HepG2 (cell line): ENCODE measurements around the gene TIGAR. TPM values are rescaled to one million over a fixed set of nuclear protein-coding genes. Genes with fewer than 3 reads are reported as not detected.

Source experiments
- ATAC-seq: fragments of 200-7000 bp; cut with Tn5 transposase; 3 replicates; pipeline ENCODE4 v1.9.1; 2020; ENCODE audit warnings: mild to moderate bottlenecking, moderate library complexity
- BruUV-seq: library from RNA; stranded (reverse); fragments of 400-500 nt; replicated peaks from 2 replicates; lab custom pipeline; 2021; lab: Mats Ljungman, UMichigan
- CTCF ChIA-PET: fragments of 300-600 bp; formaldehyde crosslinking; extraction: SDS; loops from one replicate; lab custom pipeline; 2021; ENCODE audit warnings: low total read pairs, inconsistent platforms, low intra/inter-chr PET ratio; lab: Yijun Ruan, JAX
- POLR2A ChIA-PET: fragments of 350-600 bp; sonication (Branson Sonifier 250); formaldehyde crosslinking; loops from one replicate; lab custom pipeline; 2020; ENCODE audit warnings: antibody characterized with exemption, inconsistent platforms; lab: Yijun Ruan, JAX
- DNase-seq: peaks from one replicate; pipeline ENCODE4 v3.0.0-alpha.2; 2015; ENCODE audit warnings: low spot score
- FAIRE-seq: peaks from 3 replicates; lab custom pipeline; 2011; peaks lifted over from hg19 to GRCh38; lab: Jason Lieb, UNC
- H2AFZ ChIP-seq: one replicate; pipeline ENCODE4 v1.6.1; 2011; ENCODE audit warnings: low read length, inconsistent platforms
- H3K27ac ChIP-seq: fragments of 300-600 bp; 3 replicates; pipeline ENCODE4 v1.8.0; 2011; ENCODE audit warnings: mixed run types, mild to moderate bottlenecking, mixed read lengths, low read length, inconsistent platforms; ENCODE audit not compliant: insufficient read depth; ENCODE audit errors: extremely low read length
- H3K27me3 ChIP-seq, 2 experiments: fragments of 200-600 bp in 1 of 2; 2 replicates in 1 of 2; 3 replicates in 1 of 2; pipeline versions ENCODE4 v1.6.0 to v1.8.0; 2011; ENCODE audit warnings: low read length in 2 of 2, mild to moderate bottlenecking in 2 of 2, moderate library complexity in 2 of 2, inconsistent platforms in 1 of 2; ENCODE audit not compliant: insufficient read depth in 2 of 2, control insufficient read depth in 1 of 2
- H3K36me3 ChIP-seq, 2 experiments: fragments of 200-600 bp in 1 of 2; replicated peaks in 1 of 2; 2 replicates in 1 of 2; 3 replicates in 1 of 2; pipeline versions ENCODE4 v1.5.1 to v1.8.0; 2011; ENCODE audit warnings: low read length in 2 of 2, inconsistent platforms in 1 of 2; ENCODE audit not compliant: insufficient read depth in 2 of 2, control insufficient read depth in 1 of 2
- H3K4me1 ChIP-seq: 2 replicates; pipeline ENCODE4 v1.5.1; 2012; ENCODE audit warnings: low read length, inconsistent platforms; ENCODE audit not compliant: insufficient read depth
- H3K4me2 ChIP-seq: 2 replicates; pipeline ENCODE4 v1.6.0; 2011; ENCODE audit warnings: low read depth, low read length, inconsistent platforms
- H3K4me3 ChIP-seq, 3 experiments: fragments of 200-600 bp in 1 of 3; sonication (generic), shearing (Covaris generic) in 1 of 3; replicated peaks in 1 of 3; 2 replicates each; pipeline ENCODE4 v1.5.1; 2011 to 2016; ENCODE audit warnings: low read length in 3 of 3, inconsistent platforms in 2 of 3, low read depth in 2 of 3, mild to moderate bottlenecking in 2 of 3, control low read depth in 1 of 3, mixed read lengths in 1 of 3; ENCODE audit not compliant: insufficient read depth in 1 of 3
- H3K79me2 ChIP-seq: one replicate; pipeline ENCODE4 v1.6.1; 2011; ENCODE audit warnings: low read length, inconsistent platforms; ENCODE audit not compliant: insufficient read depth
- H3K9ac ChIP-seq: 2 replicates; pipeline ENCODE4 v1.6.0; 2011; ENCODE audit warnings: mild to moderate bottlenecking, low read depth, low read length, inconsistent platforms; ENCODE audit not compliant: insufficient read depth
- H3K9me3 ChIP-seq: 2 replicates; pipeline ENCODE4 v1.5.1; 2012; ENCODE audit warnings: mild to moderate bottlenecking, low read length
- H4K20me1 ChIP-seq: 2 replicates; pipeline ENCODE4 v1.6.0; 2011; ENCODE audit warnings: inconsistent platforms, mild to moderate bottlenecking, low read length, moderate library complexity; ENCODE audit not compliant: insufficient read depth
- NFRKB ChIP-seq: fragments of 450-650 bp; IDR thresholded peaks from 2 replicates; pipeline ENCODE4 v1.6.1; 2017
- PRMT3 ChIP-seq: sonication (generic); formaldehyde crosslinking; IDR thresholded peaks from 2 replicates; pipeline ENCODE4 v1.8.1; 2022; ENCODE audit warnings: low read depth, mild to moderate bottlenecking, moderate library complexity, missing genetic modification reagents, borderline replicate concordance
- REST ChIP-seq, 2 experiments: IDR thresholded peaks; 2 replicates each; pipeline ENCODE4 v1.6.1; 2011 to 2012; ENCODE audit warnings: low read length in 2 of 2, borderline replicate concordance in 1 of 2, low read depth in 1 of 2, mild to moderate bottlenecking in 1 of 2, moderate library complexity in 1 of 2
- SMARCE1 ChIP-seq: fragments of 450-650 bp; IDR thresholded peaks from 2 replicates; pipeline ENCODE4 v1.6.1; 2017; ENCODE audit warnings: borderline replicate concordance
- ZFX ChIP-seq: sonication (generic); formaldehyde crosslinking; IDR thresholded peaks from 2 replicates; pipeline ENCODE4 v1.4.0; 2020; ENCODE audit warnings: mild to moderate bottlenecking, low read depth, missing genetic modification reagents, moderate library complexity
- ZNF251 ChIP-seq: sonication (generic); formaldehyde crosslinking; IDR thresholded peaks from 2 replicates; pipeline ENCODE4 v1.9.0; 2021; ENCODE audit warnings: mild to moderate bottlenecking, missing genetic modification reagents
- ZNF652 ChIP-seq: IDR thresholded peaks from 2 replicates; pipeline ENCODE4 v1.6.1; 2016; ENCODE audit warnings: low read depth, borderline replicate concordance
- WGBS: methylation state at CpG from one replicate; pipeline ENCODE4 v1.1.6; 2017; ENCODE audit warnings: low lambda C conversion rate; 5-methylcytosine and 5-hydroxymethylcytosine counted together
- in situ Hi-C: cut with HindIII; loops from 2 replicates; pipeline ENCODE4 v1.10.0; 2017; ENCODE audit warnings: low pct_unique_long_range_greater_than_20kb; ENCODE audit not compliant: extremely low pct_ligation_motif_present
- intact Hi-C: fragments of 100-400 bp; cut with micrococcal nuclease; formaldehyde crosslinking; loops from one replicate; pipeline ENCODE4 v1.10.0; 2022; ENCODE audit not compliant: unreplicated experiment
- polyA plus RNA-seq, 8 experiments: library from polyadenylated mRNA; depleted of rRNA in 3 of 8; stranded (reverse) in 7 of 8; unstranded in 1 of 8; fragments of >200 nt; fragmentation: Illumina TruSeq in 4 of 8; extraction: Trizol in 4 of 8; gene quantifications; 2 replicates each; pipeline versions ENCODE4 v1.2.1 to v1.2.3, GENCODE V29; 2011 to 2016; ENCODE audit warnings: low read depth in 4 of 8, missing spikeins in 1 of 8, mixed read lengths in 1 of 8; ENCODE audit not compliant: insufficient read depth in 1 of 8
- total RNA-seq, 5 experiments: library from RNA; depleted of rRNA; stranded (reverse); fragments of >200 nt; fragmentation: Illumina TruSeq; extraction: Trizol; gene quantifications; 2 replicates each; pipeline ENCODE4 v1.2.3, GENCODE V29; 2016; ENCODE audit warnings: low read depth in 1 of 5
- TF ChIP-seq, protein P1 (sequence below): sonication (generic); formaldehyde crosslinking; IDR thresholded peaks from 2 replicates; pipeline ENCODE4 v1.8.1; 2023; ENCODE audit warnings: mild to moderate bottlenecking, missing genetic modification reagents

TIGAR gene
- total and polyA plus RNA-seq, 2 of the 13 experiments (the other 11 are each of a cell fraction or from before 2014, with no cell fraction given): 2.6 to 21.8 TPM

DNA sequence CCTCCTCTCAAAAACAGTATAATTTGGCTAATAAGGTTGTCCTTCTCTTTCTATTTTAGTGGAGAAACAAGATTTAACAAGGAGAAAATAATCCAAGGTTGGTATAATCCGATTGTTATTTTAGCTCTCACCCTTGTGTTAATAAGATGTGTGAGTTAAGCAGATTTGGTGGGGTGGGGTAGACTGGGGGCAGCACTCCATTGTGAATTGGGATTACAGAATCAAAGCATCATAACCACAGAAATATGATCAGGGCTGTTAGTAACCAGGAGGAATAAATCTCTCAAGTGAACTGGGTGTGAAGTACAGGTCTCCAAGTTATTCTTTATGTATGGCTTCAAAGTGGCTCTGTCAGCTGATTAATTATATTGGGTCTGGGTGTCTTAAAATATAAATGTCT is 10.2 kb downstream of the TIGAR start:
- POLR2A ChIA-PET: no interaction called here
- CTCF ChIA-PET: no interaction called here
- no peak for ATAC-seq
- Histone ChIP-seq H3K4me3 (no peak overlapping the region), H2AFZ (no peak overlapping the region), H3K79me2 (no peaks in the 10 kb centered on the region), H3K9ac (no peak overlapping the region), H3K27me3 (no peaks in the 10 kb centered on the region), H3K9me3 (no peaks in the 10 kb centered on the region), H3K36me3 (peaks cover 0 to 18% of the 10 kb centered on the region in 2 experiments; a peak in 3 of 5 replicates), H4K20me1 (no peaks in the 10 kb centered on the region), H3K4me1 (no peaks in the 10 kb centered on the region), H3K4me2 (no peak overlapping the region), H3K27ac (no peak overlapping the region)
- FAIRE-seq: no peak
- 88% methylated on average over 1 of the region's 1 CpG for WGBS
- no peak for DNase-seq
- intact Hi-C loops: no loop called here
- in situ Hi-C loops: no loop called here
- BruUV-seq: no TSS peak
- TF ChIP-seq ZFX (CRISPR knock-in tag) (no peak), REST (IDR thresholded peaks at IDR 0.05; ENCODE audit: borderline replicate concordance in 1 of 2, low read depth in 1 of 2, low read length in 2 of 2) (no peak), ZNF652 (no peak), PRMT3 (CRISPR knock-in tag) (no peak), SMARCE1 (no peak), ZNF251 (CRISPR knock-in tag) (no peak), NFRKB (no peak)
- TF ChIP-seq, protein P1, sequence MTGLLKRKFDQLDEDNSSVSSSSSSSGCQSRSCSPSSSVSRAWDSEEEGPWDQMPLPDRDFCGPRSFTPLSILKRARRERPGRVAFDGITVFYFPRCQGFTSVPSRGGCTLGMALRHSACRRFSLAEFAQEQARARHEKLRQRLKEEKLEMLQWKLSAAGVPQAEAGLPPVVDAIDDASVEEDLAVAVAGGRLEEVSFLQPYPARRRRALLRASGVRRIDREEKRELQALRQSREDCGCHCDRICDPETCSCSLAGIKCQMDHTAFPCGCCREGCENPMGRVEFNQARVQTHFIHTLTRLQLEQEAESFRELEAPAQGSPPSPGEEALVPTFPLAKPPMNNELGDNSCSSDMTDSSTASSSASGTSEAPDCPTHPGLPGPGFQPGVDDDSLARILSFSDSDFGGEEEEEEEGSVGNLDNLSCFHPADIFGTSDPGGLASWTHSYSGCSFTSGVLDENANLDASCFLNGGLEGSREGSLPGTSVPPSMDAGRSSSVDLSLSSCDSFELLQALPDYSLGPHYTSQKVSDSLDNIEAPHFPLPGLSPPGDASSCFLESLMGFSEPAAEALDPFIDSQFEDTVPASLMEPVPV: no peak
